GM13977 (cell line): Measurements from ENCODE around the gene KCNQ1.

Experiments used
- DNase-seq: peaks from one replicate; pipeline ENCODE4 v3.0.0; 2012; ENCODE audit warnings: low spot score
- in situ Hi-C: fragments of 300-500 bp; cut with MboI; formaldehyde crosslinking; loops from one replicate; pipeline ENCODE4 v1.12.0; 2022; ENCODE audit warnings: low sequenced_read_pairs, low pct_unique_long_range_greater_than_20kb, mixed read lengths, inconsistent platforms; ENCODE audit not compliant: unreplicated experiment
- TF ChIP-seq, protein P1 (sequence below): IDR thresholded peaks from 2 replicates; pipeline ENCODE4 v1.5.1; 2012; ENCODE audit warnings: mild to moderate bottlenecking, control low read depth; ENCODE audit not compliant: insufficient read depth; ENCODE audit errors: extremely low read depth, missing control alignments

Gene KCNQ1

DNA sequence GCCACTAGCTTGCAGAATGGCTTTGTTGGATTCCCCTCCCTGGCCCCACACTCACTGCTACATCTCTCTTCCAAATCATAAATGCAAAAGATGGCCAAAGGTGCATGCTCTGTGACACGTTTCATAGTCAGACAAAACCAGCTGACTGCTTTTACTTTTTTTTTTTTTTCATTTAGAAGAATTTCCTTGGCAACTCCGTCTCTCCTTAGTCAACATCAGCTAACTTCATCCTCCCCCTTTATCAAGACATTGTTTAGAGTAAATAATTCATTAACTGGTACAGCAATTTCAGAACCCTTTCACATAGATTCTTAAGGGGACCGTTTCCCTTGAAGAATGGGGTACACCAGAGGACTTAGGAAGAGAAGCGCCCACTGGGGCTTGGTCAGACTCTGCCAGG lies 239.0 kb downstream of the KCNQ1 start:
- DNase-seq: no peak
- TF ChIP-seq, protein P1, sequence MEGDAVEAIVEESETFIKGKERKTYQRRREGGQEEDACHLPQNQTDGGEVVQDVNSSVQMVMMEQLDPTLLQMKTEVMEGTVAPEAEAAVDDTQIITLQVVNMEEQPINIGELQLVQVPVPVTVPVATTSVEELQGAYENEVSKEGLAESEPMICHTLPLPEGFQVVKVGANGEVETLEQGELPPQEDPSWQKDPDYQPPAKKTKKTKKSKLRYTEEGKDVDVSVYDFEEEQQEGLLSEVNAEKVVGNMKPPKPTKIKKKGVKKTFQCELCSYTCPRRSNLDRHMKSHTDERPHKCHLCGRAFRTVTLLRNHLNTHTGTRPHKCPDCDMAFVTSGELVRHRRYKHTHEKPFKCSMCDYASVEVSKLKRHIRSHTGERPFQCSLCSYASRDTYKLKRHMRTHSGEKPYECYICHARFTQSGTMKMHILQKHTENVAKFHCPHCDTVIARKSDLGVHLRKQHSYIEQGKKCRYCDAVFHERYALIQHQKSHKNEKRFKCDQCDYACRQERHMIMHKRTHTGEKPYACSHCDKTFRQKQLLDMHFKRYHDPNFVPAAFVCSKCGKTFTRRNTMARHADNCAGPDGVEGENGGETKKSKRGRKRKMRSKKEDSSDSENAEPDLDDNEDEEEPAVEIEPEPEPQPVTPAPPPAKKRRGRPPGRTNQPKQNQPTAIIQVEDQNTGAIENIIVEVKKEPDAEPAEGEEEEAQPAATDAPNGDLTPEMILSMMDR: no peak
- in situ Hi-C loops: no loop called here

DNA sequence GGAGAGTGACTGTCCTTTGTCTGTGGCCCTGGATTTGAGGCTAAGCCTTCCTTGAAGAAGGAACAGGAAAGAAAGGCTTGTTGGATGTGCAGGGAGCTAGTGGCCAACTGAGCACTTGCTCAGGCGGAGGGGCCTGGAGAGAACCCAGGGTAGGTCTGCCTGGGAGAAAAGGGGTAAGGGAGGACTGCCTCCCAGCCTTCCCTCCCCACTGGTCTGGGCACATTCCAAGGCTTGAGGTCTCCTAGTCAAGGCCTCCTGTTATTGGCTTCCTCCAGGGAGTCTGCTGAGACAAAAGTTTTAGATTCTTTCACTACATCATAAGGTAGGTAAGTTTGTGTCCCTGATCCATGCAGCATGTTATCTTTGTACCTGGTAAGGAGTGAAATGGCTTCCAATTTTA lies 239.8 kb downstream of the KCNQ1 start:
- in situ Hi-C loops: no loop called here
- DNase-seq: no peak

DNA sequence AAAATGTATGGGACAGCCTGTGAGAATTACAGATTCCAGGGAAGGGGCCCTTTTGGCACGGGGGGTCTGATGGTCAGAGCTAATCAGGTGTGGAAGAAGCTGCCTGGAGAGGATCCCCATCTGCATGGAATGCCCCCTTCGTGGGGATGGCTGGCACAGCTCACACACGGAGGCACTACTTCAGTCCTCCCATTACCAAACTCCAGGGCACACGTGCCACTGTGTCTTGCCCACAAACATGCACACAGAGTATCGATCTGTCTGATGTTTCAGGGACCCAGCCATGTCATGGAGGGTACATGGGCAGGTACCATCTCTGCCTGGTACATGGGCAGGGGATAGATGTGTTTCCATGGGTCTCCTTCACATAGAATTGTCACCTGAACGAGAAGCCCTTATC lies 240.2 kb downstream of the KCNQ1 start:
- in situ Hi-C loops: no loop called here
- TF ChIP-seq, protein P1: no peak
- DNase-seq: no peak

More for the DNA sequence above, 239.8 kb downstream of the KCNQ1 start:
- TF ChIP-seq, protein P1: no peak

DNA sequence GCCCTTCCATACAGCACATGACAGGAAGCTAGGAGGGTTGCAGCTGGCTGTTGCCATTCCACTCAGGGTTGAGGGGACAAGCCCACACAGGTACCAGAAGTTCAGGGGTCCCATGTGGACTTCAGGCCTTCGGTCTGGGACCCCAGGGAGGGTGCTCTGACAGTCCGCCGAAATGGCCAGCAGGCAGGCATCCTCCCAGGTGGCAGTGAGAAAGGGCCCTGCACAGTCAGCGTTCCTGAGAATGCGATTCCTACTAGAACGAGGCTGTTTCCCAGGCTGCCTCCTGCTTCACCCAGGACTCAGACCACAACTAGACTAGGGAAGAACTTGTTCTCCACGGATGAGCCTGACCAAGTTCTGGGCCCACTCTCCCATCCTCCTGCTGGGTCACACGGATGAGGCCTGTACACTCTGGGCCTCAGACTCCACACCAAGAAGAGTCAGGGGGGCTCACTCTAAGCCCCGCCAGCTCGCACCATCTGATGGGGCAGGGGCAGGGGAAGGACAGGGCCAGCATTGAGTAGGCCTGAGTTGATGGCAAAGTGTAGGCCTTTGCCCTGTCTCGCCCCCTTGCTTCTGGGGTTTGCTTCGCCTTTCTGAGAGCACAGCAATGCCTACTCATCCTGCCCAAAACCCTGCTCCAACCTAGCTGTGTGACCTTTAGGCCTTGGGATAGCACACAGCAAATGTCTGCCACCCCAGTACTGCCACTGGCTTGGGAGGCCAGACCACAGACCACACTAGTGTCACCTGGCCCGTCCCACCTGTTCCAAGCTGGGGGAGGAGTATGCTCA lies 241.0 kb downstream of the KCNQ1 start:
- in situ Hi-C loops: no loop called here
- DNase-seq: no peak

DNA sequence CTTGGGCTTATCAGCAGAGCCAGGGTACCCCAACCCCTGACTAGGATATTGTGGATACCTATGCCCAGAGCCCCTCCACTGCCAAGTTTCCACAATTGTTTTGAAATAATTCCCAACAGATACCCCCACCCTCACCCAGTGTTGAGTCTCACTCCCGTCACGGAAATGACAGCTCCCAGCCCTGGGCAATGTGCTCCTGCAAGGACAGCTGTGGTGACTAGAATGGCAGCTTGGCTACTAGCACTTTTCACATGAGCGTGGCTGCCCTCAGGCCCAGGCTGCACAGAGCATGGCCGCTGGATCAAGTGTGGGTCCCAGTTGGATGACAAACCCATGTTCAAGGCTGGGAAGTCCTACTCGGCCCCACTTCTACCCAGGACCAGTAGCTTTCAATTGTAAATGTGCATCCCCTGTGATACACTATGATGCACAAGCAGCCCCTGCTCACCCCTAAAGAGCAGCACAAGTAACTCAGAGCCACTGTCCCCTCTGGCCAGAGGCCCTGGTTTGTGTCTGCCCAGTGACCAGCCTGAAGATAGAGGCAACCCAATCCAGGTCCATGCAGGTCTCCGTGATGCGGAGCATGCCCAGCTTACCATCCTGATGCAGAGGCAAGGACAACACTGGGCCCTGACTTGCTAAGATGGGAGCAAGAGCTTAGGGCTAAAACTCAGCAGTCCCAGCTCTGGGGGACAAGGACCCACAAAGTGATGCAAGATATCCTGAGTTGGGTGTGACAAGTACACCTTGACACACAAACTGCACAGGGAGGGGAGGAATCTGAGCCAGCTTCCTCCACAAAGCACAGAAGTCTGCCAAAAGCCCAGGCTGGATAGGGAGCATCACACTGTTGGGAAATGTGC lies 241.8 kb downstream of the KCNQ1 start:
- in situ Hi-C loops: no loop called here
- no peak for DNase-seq
- TF ChIP-seq, protein P1: no peak

More for the DNA sequence above, 241.0 kb downstream of the KCNQ1 start:
- TF ChIP-seq, protein P1: no peak

DNA sequence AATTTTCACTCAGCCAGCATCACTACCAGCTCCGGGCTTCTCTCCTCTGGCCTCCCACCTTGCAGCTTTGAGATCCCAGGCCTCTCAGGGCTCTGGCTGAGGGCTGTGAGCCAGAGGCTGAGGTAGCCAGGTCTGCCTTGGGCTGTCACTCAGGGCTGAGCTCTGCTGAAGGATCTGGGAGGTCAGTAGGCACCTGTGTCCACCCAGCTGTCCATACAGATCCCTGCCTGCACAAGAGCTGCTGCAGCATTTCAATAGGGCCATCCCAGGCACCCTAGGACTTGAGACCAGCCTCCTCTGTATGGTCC lies 242.4 kb downstream of the KCNQ1 start:
- TF ChIP-seq, protein P1: no peak
- in situ Hi-C loops: no loop called here
- DNase-seq: no peak
